ENCODE measurements around the gene OS9. TPM values are rescaled to one million over a fixed set of nuclear protein-coding genes. Genes with fewer than 3 reads are reported as not detected.

Gene OS9
- total RNA-seq, 1 donor from 2014 or later: 338 TPM

DNA sequence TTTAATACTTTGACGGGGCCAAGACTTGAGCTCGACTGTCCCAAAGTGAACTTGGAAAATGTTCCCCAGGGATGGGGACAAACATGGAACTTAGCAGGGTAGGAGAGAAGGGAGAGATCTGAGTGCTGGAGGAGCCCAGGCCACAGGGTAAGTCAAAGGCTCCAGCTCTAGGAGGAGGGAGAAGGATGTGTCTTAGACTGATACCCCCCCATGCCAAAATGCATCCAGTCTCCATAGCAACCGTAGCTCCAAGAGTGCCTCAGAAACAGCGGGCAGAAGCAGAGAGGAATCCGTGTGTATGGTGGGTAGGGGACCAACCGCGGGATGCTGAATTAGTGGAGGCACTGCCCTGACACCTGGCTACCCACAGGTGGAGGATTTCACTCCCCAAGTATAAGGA lies 45.5 kb downstream of the OS9 start:
- no peaks in the 10 kb centered on the region for H3K9me3 Mint-ChIP-seq (ENCODE audit: unreplicated experiment)
- peaks cover 31% of the 10 kb centered on the region for H3K4me1 Mint-ChIP-seq (ENCODE audit: unreplicated experiment)
- H3K27ac Mint-ChIP-seq (ENCODE audit: unreplicated experiment): no peak overlapping the region
- H3K27me3 Mint-ChIP-seq (ENCODE audit: unreplicated experiment): peaks cover 58% of the 10 kb centered on the region
- DNase-seq (ENCODE audit: extremely low spot score, unreplicated experiment): no peak
- H3K4me3 Mint-ChIP-seq (ENCODE audit: unreplicated experiment): peak overlapping the region; percentile 69
- TF ChIP-seq, protein P1, sequence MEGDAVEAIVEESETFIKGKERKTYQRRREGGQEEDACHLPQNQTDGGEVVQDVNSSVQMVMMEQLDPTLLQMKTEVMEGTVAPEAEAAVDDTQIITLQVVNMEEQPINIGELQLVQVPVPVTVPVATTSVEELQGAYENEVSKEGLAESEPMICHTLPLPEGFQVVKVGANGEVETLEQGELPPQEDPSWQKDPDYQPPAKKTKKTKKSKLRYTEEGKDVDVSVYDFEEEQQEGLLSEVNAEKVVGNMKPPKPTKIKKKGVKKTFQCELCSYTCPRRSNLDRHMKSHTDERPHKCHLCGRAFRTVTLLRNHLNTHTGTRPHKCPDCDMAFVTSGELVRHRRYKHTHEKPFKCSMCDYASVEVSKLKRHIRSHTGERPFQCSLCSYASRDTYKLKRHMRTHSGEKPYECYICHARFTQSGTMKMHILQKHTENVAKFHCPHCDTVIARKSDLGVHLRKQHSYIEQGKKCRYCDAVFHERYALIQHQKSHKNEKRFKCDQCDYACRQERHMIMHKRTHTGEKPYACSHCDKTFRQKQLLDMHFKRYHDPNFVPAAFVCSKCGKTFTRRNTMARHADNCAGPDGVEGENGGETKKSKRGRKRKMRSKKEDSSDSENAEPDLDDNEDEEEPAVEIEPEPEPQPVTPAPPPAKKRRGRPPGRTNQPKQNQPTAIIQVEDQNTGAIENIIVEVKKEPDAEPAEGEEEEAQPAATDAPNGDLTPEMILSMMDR (IDR thresholded peaks at IDR 0.05): no peak
- no peaks in the 10 kb centered on the region for H3K36me3 Mint-ChIP-seq (ENCODE audit: unreplicated experiment)

DNA sequence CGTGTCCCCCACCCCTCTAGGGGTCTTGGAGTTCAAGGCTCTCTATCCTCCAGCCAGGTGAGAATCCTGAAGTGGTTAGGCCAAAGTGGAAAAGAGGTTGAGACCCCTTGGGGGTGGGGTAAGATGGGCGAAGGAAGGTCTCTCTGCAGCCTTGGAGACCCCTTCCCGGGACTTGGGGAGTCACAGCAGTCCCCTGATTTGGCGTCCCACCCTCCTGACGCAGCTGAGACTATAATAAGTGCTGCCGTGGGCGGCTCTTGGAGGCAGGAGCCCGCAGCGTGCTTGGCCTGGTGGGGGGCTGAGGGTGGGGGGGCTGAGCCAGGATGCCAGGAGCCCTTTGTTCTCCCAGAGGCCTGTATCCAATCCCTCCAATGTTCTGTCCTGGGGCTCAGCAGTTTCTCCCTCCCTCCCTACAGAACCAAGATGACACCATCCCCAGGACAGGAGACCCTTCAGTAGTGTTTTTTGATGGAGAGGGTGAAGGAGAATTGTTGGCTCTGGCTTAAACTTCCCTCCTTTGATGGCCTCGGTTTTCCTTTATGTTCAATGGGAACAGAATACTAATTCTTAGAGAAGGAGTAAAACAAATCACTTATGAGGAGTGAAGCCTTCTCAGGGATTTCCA lies 46.1 kb downstream of the OS9 start:
- TF ChIP-seq, protein P1 (IDR thresholded peaks at IDR 0.05): no peak
- Mint-ChIP-seq H3K27me3 (ENCODE audit: unreplicated experiment) (peaks cover 52% of the 10 kb centered on the region), H3K9me3 (ENCODE audit: unreplicated experiment) (no peaks in the 10 kb centered on the region), H3K27ac (ENCODE audit: unreplicated experiment) (no peak overlapping the region), H3K4me1 (ENCODE audit: unreplicated experiment) (peaks cover 30% of the 10 kb centered on the region), H3K4me3 (ENCODE audit: unreplicated experiment) (no peak overlapping the region), H3K36me3 (ENCODE audit: unreplicated experiment) (no peaks in the 10 kb centered on the region)
- no peak for DNase-seq (ENCODE audit: extremely low spot score, unreplicated experiment)

DNA sequence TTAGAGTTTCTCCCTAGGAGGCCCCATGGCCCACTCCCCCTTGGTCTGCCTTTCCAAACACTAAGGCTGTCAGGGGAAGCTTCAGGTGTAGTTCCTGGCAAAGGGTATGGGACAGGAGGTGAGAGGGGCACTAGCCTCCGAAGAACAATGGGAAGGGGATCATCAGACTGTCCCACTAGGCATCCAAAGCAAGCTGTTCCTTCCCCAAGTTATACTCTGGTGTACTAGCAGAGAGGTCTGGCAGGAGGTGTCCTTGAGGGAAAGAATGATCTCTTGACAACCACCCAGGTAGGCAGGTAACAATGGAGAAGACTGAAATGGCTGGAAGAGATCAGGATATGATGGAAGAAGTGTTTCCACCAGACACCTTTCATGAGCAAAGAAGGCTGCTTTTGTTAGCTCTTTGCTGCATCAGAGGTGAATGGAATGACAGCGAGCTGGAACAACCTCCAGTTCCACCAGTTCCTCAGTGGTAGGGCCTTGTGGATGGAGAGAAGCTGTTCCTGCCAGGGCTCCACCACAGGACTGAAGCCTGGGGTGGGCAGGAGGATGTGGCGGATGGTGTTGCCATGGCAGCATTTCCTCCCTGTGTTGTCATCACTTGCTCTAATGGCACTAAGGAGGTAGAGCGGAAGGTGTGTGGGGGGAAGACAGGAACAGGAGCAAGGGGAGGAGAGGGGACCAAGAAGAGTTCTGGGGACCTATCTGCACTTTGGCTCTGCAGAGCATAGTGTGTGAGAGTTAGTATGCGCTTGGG lies 46.9 kb downstream of the OS9 start:
- TF ChIP-seq, protein P1 (IDR thresholded peaks at IDR 0.05): no peak
- peaks cover 29% of the 10 kb centered on the region for H3K4me1 Mint-ChIP-seq (ENCODE audit: unreplicated experiment)
- peaks cover 46% of the 10 kb centered on the region for H3K27me3 Mint-ChIP-seq (ENCODE audit: unreplicated experiment)
- no peaks in the 10 kb centered on the region for H3K9me3 Mint-ChIP-seq (ENCODE audit: unreplicated experiment)
- no peak for DNase-seq (ENCODE audit: extremely low spot score, unreplicated experiment)
- H3K36me3 Mint-ChIP-seq (ENCODE audit: unreplicated experiment): no peaks in the 10 kb centered on the region
- H3K27ac Mint-ChIP-seq (ENCODE audit: unreplicated experiment): no peak overlapping the region
- no peak overlapping the region for H3K4me3 Mint-ChIP-seq (ENCODE audit: unreplicated experiment)

DNA sequence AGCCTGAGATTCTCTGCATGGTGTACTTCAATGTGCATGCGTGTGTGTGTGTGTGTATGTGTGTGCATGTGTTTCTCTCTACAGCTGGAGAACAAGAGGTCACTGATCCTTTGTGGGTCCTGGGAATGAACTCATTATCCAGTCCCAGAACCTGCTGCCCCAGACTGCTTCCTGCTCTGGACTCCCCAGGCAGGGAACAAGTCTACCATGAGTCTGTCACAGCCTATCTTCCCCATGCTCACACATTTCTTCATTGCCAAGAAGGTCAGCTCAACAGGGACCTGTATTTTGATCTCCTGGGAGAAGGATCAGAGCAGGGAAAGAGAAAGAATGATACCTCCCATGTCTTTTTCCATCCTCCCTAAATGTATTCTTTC lies 47.5 kb downstream of the OS9 start:
- Mint-ChIP-seq H3K4me3 (ENCODE audit: unreplicated experiment) (no peak overlapping the region), H3K36me3 (ENCODE audit: unreplicated experiment) (peaks cover 4% of the 10 kb centered on the region), H3K9me3 (ENCODE audit: unreplicated experiment) (no peaks in the 10 kb centered on the region), H3K27me3 (ENCODE audit: unreplicated experiment) (peaks cover 42% of the 10 kb centered on the region), H3K4me1 (ENCODE audit: unreplicated experiment) (peaks cover 30% of the 10 kb centered on the region), H3K27ac (ENCODE audit: unreplicated experiment) (no peak overlapping the region)
- no peak for DNase-seq (ENCODE audit: extremely low spot score, unreplicated experiment)
- TF ChIP-seq, protein P1 (IDR thresholded peaks at IDR 0.05): no peak

Data from osteocyte (in vitro differentiated cells).